ENCODE measurements around the gene DNAJC15. TPM values are rescaled to one million over a fixed set of nuclear protein-coding genes. Genes with fewer than 3 reads are reported as not detected.

The DNAJC15 gene
- total RNA-seq, 2 donors from 2014 or later: 29.7 to 46.9 TPM

DNA sequence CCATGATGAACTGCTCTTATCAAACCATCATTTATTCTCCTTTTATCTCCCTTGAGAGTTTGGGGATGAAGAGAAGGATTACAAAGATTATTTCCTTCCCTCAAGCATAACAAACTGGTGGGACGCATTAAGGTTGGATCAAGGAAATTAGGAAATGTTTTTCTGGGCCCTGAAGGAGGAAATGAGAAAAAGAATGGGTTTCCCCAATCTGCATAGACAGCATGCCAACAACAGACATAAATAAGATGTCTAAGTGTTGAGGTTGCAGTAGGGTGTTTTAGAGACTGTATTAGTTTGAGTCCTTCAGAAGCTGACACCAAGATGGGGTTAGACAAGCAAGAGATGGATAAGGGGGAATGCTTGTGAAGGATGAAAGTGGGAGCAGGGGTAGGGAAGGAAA, 38.7 kb upstream of the DNAJC15 start:
- no peak overlapping the region for H3K27ac Mint-ChIP-seq
- Histone ChIP-seq H3K27me3 (ENCODE audit: control insufficient read depth, insufficient read depth, low read length, poor library complexity, severe bottlenecking) (no peaks in the 10 kb centered on the region), H3K36me3 (ENCODE audit: control insufficient read depth, insufficient read depth, low read length) (peaks cover 47% of the 10 kb centered on the region), H3K4me3 (ENCODE audit: low read length) (no peak overlapping the region), H3K9ac (ENCODE audit: extremely low read depth, low read length, poor library complexity, severe bottlenecking) (no peak overlapping the region), H3K27ac (ENCODE audit: low read depth, low read length) (no peak overlapping the region), H3K4me1 (ENCODE audit: control insufficient read depth, insufficient read depth, low read length) (peaks cover 17% of the 10 kb centered on the region), H3K9me3 (ENCODE audit: control insufficient read depth, low read length) (no peaks in the 10 kb centered on the region)
- TF ChIP-seq, protein P1, sequence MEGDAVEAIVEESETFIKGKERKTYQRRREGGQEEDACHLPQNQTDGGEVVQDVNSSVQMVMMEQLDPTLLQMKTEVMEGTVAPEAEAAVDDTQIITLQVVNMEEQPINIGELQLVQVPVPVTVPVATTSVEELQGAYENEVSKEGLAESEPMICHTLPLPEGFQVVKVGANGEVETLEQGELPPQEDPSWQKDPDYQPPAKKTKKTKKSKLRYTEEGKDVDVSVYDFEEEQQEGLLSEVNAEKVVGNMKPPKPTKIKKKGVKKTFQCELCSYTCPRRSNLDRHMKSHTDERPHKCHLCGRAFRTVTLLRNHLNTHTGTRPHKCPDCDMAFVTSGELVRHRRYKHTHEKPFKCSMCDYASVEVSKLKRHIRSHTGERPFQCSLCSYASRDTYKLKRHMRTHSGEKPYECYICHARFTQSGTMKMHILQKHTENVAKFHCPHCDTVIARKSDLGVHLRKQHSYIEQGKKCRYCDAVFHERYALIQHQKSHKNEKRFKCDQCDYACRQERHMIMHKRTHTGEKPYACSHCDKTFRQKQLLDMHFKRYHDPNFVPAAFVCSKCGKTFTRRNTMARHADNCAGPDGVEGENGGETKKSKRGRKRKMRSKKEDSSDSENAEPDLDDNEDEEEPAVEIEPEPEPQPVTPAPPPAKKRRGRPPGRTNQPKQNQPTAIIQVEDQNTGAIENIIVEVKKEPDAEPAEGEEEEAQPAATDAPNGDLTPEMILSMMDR (conservative IDR thresholded peaks at IDR 0.05): no peak
- DNase-seq: no peak
- 100% methylated on average over 1 of the region's 1 CpG; no CpG with 5 or more reads in 1 of the 2 experiments for WGBS, 2 experiments (ENCODE audit: insufficient coverage in 1 of 2, insufficient read length in 1 of 2)
- peaks cover 25% of the 10 kb centered on the region for H3K4me1 Mint-ChIP-seq
- no peaks in the 10 kb centered on the region for H3K9me3 Mint-ChIP-seq
- peaks cover 7% of the 10 kb centered on the region for H3K36me3 Mint-ChIP-seq (ENCODE audit: low read depth)
- no peaks in the 10 kb centered on the region for H3K27me3 Mint-ChIP-seq (ENCODE audit: insufficient read depth)
- H3K4me3 Mint-ChIP-seq: no peak overlapping the region

DNA sequence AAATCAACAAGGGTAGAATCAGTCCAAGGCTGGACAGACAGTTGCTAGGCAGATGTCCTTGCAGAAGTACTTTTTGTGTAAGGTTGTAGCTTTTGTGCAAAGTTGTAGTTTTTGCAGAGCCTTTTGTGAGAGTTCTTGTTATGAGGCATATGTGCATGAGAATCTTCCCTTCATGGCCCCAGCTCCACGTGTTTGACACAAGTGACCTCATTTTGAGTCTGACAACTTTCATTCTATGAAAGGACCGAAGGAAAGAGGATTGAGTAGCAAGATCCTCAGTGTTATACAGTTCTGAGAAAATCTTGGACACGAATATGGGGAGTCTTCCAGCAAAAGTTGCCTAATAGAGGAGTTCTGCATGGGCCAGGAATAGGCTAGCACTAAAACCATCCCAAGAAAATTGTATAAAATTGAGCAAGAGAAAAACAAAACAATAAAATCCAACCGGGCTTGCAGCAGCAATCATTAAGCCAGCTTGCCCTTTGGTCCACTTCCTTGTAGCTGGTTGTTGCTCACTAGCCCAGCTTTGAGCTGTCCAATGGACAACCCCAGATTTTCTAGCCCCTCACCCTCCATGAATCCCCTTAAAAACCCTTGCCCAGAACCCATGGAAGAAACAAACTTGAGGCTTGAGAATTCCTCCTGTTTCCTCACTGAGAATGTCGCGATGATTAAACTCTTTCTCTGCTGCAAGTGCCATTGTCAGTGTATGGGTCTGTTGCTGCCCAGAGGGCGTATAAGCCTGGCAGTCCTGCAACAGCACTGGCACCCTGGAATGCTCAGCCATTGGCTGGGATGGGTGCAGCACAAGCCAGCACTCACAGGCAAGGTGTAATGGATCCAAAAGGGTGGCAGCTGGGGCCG, 37.8 kb upstream of the DNAJC15 start:
- no peaks in the 10 kb centered on the region for H3K27me3 Mint-ChIP-seq (ENCODE audit: insufficient read depth)
- peaks cover 32% of the 10 kb centered on the region for H3K4me1 Mint-ChIP-seq
- Histone ChIP-seq H3K9ac (ENCODE audit: extremely low read depth, low read length, poor library complexity, severe bottlenecking) (no peak overlapping the region), H3K27ac (ENCODE audit: low read depth, low read length) (no peak overlapping the region), H3K4me3 (ENCODE audit: low read length) (no peak overlapping the region), H3K36me3 (ENCODE audit: control insufficient read depth, insufficient read depth, low read length) (peaks cover 39% of the 10 kb centered on the region), H3K27me3 (ENCODE audit: control insufficient read depth, insufficient read depth, low read length, poor library complexity, severe bottlenecking) (no peaks in the 10 kb centered on the region), H3K4me1 (ENCODE audit: control insufficient read depth, insufficient read depth, low read length) (peaks cover 17% of the 10 kb centered on the region), H3K9me3 (ENCODE audit: control insufficient read depth, low read length) (no peaks in the 10 kb centered on the region)
- no peaks in the 10 kb centered on the region for H3K9me3 Mint-ChIP-seq
- DNase-seq: no peak
- WGBS, 2 experiments (ENCODE audit: insufficient coverage in 1 of 2, insufficient read length in 1 of 2): 91% methylated on average over 7 to 8 of the region's 8 CpGs
- no peaks in the 10 kb centered on the region for H3K36me3 Mint-ChIP-seq (ENCODE audit: low read depth)
- no peak overlapping the region for H3K27ac Mint-ChIP-seq
- TF ChIP-seq, protein P1 (conservative IDR thresholded peaks at IDR 0.05): no peak
- no peak overlapping the region for H3K4me3 Mint-ChIP-seq

- H3K27ac Mint-ChIP-seq: no peak overlapping the region
- H3K36me3 Mint-ChIP-seq (ENCODE audit: low read depth): no peaks in the 10 kb centered on the region
- H3K9ac ChIP-seq (ENCODE audit: extremely low read depth, low read length, poor library complexity, severe bottlenecking): no peak overlapping the region
- H3K27me3 Mint-ChIP-seq (ENCODE audit: insufficient read depth): no peaks in the 10 kb centered on the region
- TF ChIP-seq, protein P1 (conservative IDR thresholded peaks at IDR 0.05): no peak
- no peaks in the 10 kb centered on the region for H3K9me3 Mint-ChIP-seq
- H3K4me3 Mint-ChIP-seq: no peak overlapping the region
- peaks cover 16% of the 10 kb centered on the region for H3K4me1 ChIP-seq (ENCODE audit: control insufficient read depth, insufficient read depth, low read length)
- no peaks in the 10 kb centered on the region for H3K9me3 ChIP-seq (ENCODE audit: control insufficient read depth, low read length)
- H3K27me3 ChIP-seq (ENCODE audit: control insufficient read depth, insufficient read depth, low read length, poor library complexity, severe bottlenecking): no peaks in the 10 kb centered on the region
- peaks cover 34% of the 10 kb centered on the region for H3K4me1 Mint-ChIP-seq
- WGBS, 2 experiments (ENCODE audit: insufficient coverage in 1 of 2, insufficient read length in 1 of 2): 0 to 77% methylated on average over 1 to 6 of the region's 7 CpGs
- no peak overlapping the region for H3K4me3 ChIP-seq (ENCODE audit: low read length)
- peaks cover 35% of the 10 kb centered on the region for H3K36me3 ChIP-seq (ENCODE audit: control insufficient read depth, insufficient read depth, low read length)
- DNase-seq: no peak
- H3K27ac ChIP-seq (ENCODE audit: low read depth, low read length): no peak overlapping the region
Observed at GRCh38 chr13:42986176-42986574, 37.2 kb upstream of the DNAJC15 start.

Data from endodermal cell (in vitro differentiated cells).